CD4-positive, CD25-positive, alpha-beta regulatory T cell (primary cell): Measurements from ENCODE around the gene RABL2B. TPM values are rescaled to one million over a fixed set of nuclear protein-coding genes. Genes with fewer than 3 reads are reported as not detected.

Source experiments
- ATAC-seq, 2 donors: fragments of 150-1000 bp; cut with Tn5 transposase; one replicate each; pipeline ENCODE4 v1.10.0; 2021; ENCODE audit warnings: low read depth in 2 of 2, moderate number of reproducible peaks in 2 of 2, moderate library complexity in 1 of 2
- DNase-seq, 3 donors: peaks; one replicate each; pipeline versions ENCODE4 v3.0.0 to v3.0.0-alpha.2; 2012 to 2022; ENCODE audit warnings: mixed read lengths in 1 of 3
- H3K27ac ChIP-seq: one replicate; pipeline ENCODE4 v1.7.0; 2013; ENCODE audit warnings: mild to moderate bottlenecking, low read length; ENCODE audit not compliant: insufficient read depth, poor library complexity, severe bottlenecking
- H3K27me3 ChIP-seq: one replicate; pipeline ENCODE4 v1.7.0; 2013; ENCODE audit warnings: low read length; ENCODE audit not compliant: control insufficient read depth, insufficient read depth
- H3K36me3 ChIP-seq: one replicate; pipeline ENCODE4 v1.7.0; 2013; ENCODE audit warnings: mild to moderate bottlenecking, low read length, moderate library complexity; ENCODE audit not compliant: control insufficient read depth, insufficient read depth
- H3K4me1 ChIP-seq: 2 replicates; pipeline ENCODE4 v1.7.0; 2013; ENCODE audit warnings: mild to moderate bottlenecking, low read length; ENCODE audit not compliant: insufficient read depth, control insufficient read depth, poor library complexity, severe bottlenecking
- H3K4me3 ChIP-seq: one replicate; pipeline ENCODE4 v1.7.0; 2013; ENCODE audit warnings: low read depth, mild to moderate bottlenecking, low read length, moderate library complexity
- H3K9me3 ChIP-seq, 2 experiments: 1 replicate in 1 of 2; 2 replicates in 1 of 2; pipeline ENCODE4 v1.7.0; 2013; ENCODE audit warnings: low read length in 2 of 2, mild to moderate bottlenecking in 1 of 2, moderate library complexity in 1 of 2; ENCODE audit not compliant: control insufficient read depth in 2 of 2
- H3K27ac Mint-ChIP-seq, 3 donors: one replicate each; pipeline ENCODE4 v1.8.0; 2020 to 2022; ENCODE audit warnings: mild to moderate bottlenecking in 3 of 3, mixed read lengths in 3 of 3, moderate library complexity in 2 of 3
- H3K27me3 Mint-ChIP-seq: one replicate; pipeline ENCODE4 v1.8.0; 2022; ENCODE audit warnings: mild to moderate bottlenecking, mixed read lengths
- H3K36me3 Mint-ChIP-seq: one replicate; pipeline ENCODE4 v1.8.0; 2020; ENCODE audit warnings: mixed read lengths
- H3K4me1 Mint-ChIP-seq, 4 donors: one replicate each; pipeline ENCODE4 v1.8.0; 2020 to 2022; ENCODE audit warnings: mixed read lengths in 4 of 4, mild to moderate bottlenecking in 1 of 4
- H3K4me3 Mint-ChIP-seq, 4 donors: one replicate each; pipeline ENCODE4 v1.8.0; 2020 to 2022; ENCODE audit warnings: mild to moderate bottlenecking in 4 of 4, mixed read lengths in 4 of 4, moderate library complexity in 3 of 4
- H3K9me3 Mint-ChIP-seq, 7 donors: one replicate each; pipeline ENCODE4 v1.8.0; 2020 to 2022; ENCODE audit warnings: mixed read lengths in 7 of 7, mild to moderate bottlenecking in 3 of 7, moderate library complexity in 2 of 7
- polyA plus RNA-seq, 4 donors: library from polyadenylated mRNA; unstranded; fragments of 300-500 nt; fragmentation: Illumina TruSeq; gene quantifications; one replicate each; pipeline ENCODE4 v1.2.3, GENCODE V29; 2021
- total RNA-seq: library from RNA; stranded (reverse); gene quantifications from one replicate; pipeline ENCODE4 v1.2.3, GENCODE V29; 2022

The RABL2B gene
- total and polyA plus RNA-seq, 5 donors from 2014 or later, result 14.8 to 45.3 (median 22.2) TPM

GRCh38 chr22:50717709-50718351, 65.6 kb downstream of the RABL2B start:
- Mint-ChIP-seq H3K27ac (no peak overlapping the region), H3K9me3 (no peaks in the 10 kb centered on the region)
- no peak for DNase-seq

More at GRCh38 chr22:50717709-50718351, 65.6 kb downstream of the RABL2B start:
- no peaks in the 10 kb centered on the region for H3K4me1 Mint-ChIP-seq
- H3K4me3 ChIP-seq, result no peak overlapping the region
- no peaks in the 10 kb centered on the region for H3K4me1 ChIP-seq
- peaks cover 1% of the 10 kb centered on the region for H3K27me3 Mint-ChIP-seq
- ATAC-seq, result no peak
- no peaks in the 10 kb centered on the region for H3K27me3 ChIP-seq
- no peaks in the 10 kb centered on the region for H3K9me3 ChIP-seq
- no peaks in the 10 kb centered on the region for H3K36me3 ChIP-seq
- no peaks in the 10 kb centered on the region for H3K36me3 Mint-ChIP-seq
- no peak overlapping the region for H3K27ac ChIP-seq
- no peak overlapping the region for H3K4me3 Mint-ChIP-seq

Other genes starting within 250 kb of the RABL2B start
- 5.9 TPM for gene KLHDC7B, start 237.7 kb downstream of the RABL2B start, total RNA-seq
- gene KLHDC7B, start 237.7 kb downstream of the RABL2B start, polyA plus RNA-seq, result 10 to 100 TPM in 1 of 4 donors, 1 to 10 TPM in 3; 5.6 to 11.7 (median 8.4) TPM
- not detected for gene SYCE3, start 220.7 kb downstream of the RABL2B start, total RNA-seq
- gene SYCE3, start 220.7 kb downstream of the RABL2B start, polyA plus RNA-seq, result not detected
- gene CPT1B, start 205.2 kb downstream of the RABL2B start, total RNA-seq, result 71.8 TPM
- under 1 TPM in 3 of 4 donors, not detected in 1; 0.25 to 0.76 (median 0.27) TPM for gene CPT1B, start 205.2 kb downstream of the RABL2B start, polyA plus RNA-seq
- gene CHKB, start 200.8 kb downstream of the RABL2B start, total RNA-seq, result 162 TPM
- gene CHKB, start 200.8 kb downstream of the RABL2B start, polyA plus RNA-seq, result 10 to 100 TPM; 39.8 to 51.7 (median 43.4) TPM
- 0.30 TPM for gene MAPK8IP2, start 182.8 kb downstream of the RABL2B start, total RNA-seq
- gene MAPK8IP2, start 182.8 kb downstream of the RABL2B start, polyA plus RNA-seq, result not detected
- gene ARSA, start 155.5 kb downstream of the RABL2B start, total RNA-seq, result 81.3 TPM
- 10 to 100 TPM in 3 of 4 donors, 1 to 10 TPM in 1; 8.0 to 11.3 (median 10.5) TPM for gene ARSA, start 155.5 kb downstream of the RABL2B start, polyA plus RNA-seq
- 0.67 TPM for gene SHANK3, start 110.8 kb downstream of the RABL2B start, total RNA-seq
- gene SHANK3, start 110.8 kb downstream of the RABL2B start, polyA plus RNA-seq, result not detected
- not detected for gene ACR, start 45.4 kb downstream of the RABL2B start, total RNA-seq
- not detected for gene ACR, start 45.4 kb downstream of the RABL2B start, polyA plus RNA-seq